NCI-H146 treated with DMSO at 0.1 percent for 48 hours (cell line): ENCODE measurements around the gene SLC22A16.
A peak's percentile ranks its signal among the peaks of the same experiment; 100 is the strongest.

ENCODE experiments used
- DNase-seq: peaks from one replicate; lab custom pipeline; 2025; ENCODE audit not compliant: unreplicated experiment; lab: John Stamatoyannopoulos, UW

Gene SLC22A16

GRCh38 chr6:110409794-110410193, 66.6 kb downstream of the SLC22A16 start:
- no peak for DNase-seq

GRCh38 chr6:110408901-110409300, 67.5 kb downstream of the SLC22A16 start:
- no peak for DNase-seq

- DNase-seq: no peak
Observed at GRCh38 chr6:110404607-110405006, 71.8 kb downstream of the SLC22A16 start.

GRCh38 chr6:110401585-110402176, 74.7 kb downstream of the SLC22A16 start:
- no peak for DNase-seq

- DNase-seq: no peak
Observed at GRCh38 chr6:110400208-110400607, 76.2 kb downstream of the SLC22A16 start.

DNA sequence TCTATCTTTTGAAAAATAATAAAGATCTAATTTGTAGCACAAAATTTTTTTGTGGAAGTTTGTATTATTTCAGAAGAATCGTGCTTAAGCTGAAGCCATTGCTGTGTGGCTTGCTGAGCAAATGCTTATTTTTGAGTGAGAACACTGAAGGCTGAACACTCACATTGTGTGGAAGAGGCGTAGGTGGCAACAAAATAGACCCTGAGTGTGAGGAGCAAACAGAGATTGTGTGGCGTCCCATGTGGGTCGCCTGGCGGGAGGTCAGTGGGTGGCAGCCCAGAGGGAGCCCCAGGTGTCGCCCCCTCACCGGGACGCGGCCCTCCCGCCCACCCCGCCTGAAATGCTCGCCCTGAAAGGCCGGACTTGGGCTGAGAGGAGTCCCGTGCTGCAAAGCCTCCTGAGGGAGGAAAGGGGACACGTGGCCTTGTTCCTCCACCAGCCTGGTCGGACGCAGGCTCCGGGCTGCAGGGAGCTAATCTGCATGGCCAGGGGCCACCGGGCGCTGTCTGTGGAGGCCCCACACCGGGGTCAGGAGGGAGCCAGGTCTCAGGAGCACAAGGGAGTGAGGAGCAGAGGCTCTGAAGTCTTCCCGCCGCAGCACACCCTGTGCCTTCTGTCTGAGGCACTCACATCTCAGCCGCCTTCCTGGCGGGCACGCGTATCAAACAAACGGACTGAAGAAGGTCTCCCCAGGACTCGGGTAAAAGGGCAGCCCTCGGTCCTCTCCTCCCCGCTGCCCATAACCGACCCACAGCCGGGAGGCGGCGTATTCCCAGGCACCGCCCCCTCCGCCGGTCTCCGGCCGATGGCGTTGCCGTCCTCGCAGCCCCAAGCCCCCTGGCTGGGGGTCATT, 77.0 kb downstream of the SLC22A16 start:
- DNase-seq: no peak

- DNase-seq: no peak
Observed at GRCh38 chr6:110398778-110399177, 77.6 kb downstream of the SLC22A16 start.

GRCh38 chr6:110395221-110395620, 81.2 kb downstream of the SLC22A16 start:
- DNase-seq: no peak

DNA sequence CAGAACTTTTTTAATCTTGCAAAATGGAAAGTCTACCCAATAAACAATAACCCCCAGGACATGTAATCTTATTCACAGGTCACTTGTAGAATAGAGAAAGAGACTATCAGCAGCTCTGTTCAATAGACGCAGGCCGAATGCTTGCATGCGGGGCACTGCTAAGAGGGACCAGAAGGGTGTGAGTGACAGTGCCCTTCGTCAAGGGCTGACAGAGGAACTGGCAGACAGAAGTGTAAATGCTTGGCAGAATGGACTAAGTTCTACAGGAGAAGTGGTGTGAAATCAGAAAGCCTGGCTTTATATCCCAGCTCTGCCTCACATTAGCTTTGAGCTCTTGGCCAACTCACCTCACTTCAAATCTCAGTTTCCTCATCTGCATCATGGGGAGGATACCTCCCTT, 82.0 kb downstream of the SLC22A16 start:
- no peak for DNase-seq

GRCh38 chr6:110392727-110393126, 83.7 kb downstream of the SLC22A16 start:
- DNase-seq: no peak

DNA sequence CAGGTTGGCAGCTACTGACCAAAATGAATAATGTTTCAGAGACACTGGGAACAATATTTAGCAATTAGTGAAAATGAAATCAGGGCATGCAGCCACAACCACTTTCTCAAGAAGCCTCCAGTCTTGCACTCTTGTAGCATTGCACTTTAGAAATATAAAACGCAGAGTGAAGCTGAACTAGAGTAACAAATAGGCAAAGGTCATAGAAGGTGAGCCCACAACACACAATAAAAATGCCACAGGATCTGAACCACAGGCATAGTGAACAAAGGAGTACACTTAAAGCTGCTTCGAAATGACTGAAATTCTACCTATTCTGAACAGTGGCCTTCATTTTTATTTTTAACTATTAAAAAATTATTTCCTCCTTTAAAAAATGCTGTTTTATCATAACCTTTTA, 86.0 kb downstream of the SLC22A16 start:
- no peak for DNase-seq

DNA sequence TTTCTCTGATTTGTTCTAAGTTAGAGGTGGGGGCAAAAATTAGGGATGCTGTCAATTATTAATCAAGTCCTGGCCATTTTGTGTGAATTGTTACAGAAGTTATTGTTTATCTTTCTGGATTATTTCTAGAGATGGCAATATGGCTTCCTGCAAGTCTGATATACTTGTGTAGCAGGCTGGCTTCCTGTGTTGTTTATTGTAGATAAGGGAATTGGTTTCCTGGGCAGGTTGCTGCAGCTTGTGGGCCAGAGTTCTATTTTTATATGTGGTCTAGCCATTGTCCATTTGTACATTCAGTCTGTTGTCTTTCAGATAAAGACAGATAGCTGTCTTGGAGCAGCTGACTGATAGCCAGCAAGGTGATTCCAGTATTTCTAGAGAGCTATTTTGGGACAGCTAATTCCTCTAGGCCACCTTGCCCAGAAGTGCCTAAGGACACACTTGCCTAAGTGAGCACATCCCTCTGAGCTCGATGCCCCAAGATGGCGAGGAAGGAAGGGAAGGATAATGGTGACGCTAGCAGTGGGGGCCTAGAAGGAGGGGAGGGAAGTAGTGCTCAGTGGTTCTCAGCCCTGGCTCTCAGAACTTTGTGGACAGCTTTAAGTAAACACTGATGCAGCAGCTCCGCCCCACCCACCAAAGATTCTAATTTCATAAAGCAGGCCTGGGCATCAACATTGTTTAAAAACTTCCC, 86.6 kb downstream of the SLC22A16 start:
- peak; percentile 31 for DNase-seq

- no peak for DNase-seq
Observed at GRCh38 chr6:110387986-110388385, 88.4 kb downstream of the SLC22A16 start.

GRCh38 chr6:110385458-110385863, 91.0 kb downstream of the SLC22A16 start:
- no peak for DNase-seq

DNA sequence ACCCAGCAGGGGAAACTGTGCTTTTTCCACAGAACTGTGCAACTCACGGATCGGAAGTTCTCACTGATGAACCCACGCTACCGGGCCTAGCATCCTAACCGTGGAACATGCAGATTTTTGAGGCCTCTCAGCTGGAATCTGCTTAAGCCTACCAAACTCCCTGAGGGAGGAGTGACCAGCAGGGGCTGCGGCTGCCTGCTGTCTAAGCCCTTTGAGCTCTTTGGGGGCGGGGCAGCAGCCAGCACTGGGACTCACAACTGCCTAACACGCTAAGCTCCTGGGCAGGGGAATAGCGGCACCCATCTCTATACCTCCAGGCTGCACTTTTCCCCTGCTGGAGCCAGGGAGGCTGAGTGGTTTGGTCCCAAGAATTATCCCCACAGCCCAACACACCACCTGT, 97.9 kb downstream of the SLC22A16 start:
- DNase-seq: no peak
